Stimulated activated CD4-positive, alpha-beta T cell treated with anti-CD3 and anti-CD28 coated beads, Interleukin-12 subunit alpha, Interleukin-12 subunit beta, amount 100 ng/mL, for 48 hours (primary cell): Measurements from ENCODE around the gene NCOR1.
"Not testable (repeated sequence)": the region's sequence is repeated elsewhere in the genome, so short reads cannot be mapped to it uniquely, and the experiment has no call there.

Source experiments
- DNase-seq, 3 donors: peaks; one replicate each; pipeline ENCODE4 v3.0.0-alpha.2; 2020; ENCODE audit warnings: low read depth in 2 of 3, low spot score in 1 of 3

The NCOR1 gene

DNA sequence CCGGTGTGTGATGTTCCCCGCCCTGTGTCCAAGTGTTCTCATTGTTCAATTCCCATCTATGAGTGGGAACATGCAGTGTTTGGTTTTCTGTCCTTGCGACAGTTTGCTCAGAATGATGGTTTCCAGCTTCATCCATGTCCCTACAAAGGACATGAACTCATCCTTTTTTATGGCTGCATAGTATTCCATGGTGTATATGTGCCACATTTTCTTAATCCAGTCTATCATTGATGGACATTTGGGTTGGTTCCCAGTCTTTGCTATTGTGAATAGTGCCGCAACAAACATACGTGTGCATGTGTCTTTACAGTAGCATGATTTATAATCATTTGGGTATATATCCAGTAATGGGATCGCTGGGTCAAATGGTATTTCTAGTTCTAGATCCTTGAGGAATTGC is 63.0 kb downstream of the NCOR1 start:
- not testable (repeated sequence) for DNase-seq

DNA sequence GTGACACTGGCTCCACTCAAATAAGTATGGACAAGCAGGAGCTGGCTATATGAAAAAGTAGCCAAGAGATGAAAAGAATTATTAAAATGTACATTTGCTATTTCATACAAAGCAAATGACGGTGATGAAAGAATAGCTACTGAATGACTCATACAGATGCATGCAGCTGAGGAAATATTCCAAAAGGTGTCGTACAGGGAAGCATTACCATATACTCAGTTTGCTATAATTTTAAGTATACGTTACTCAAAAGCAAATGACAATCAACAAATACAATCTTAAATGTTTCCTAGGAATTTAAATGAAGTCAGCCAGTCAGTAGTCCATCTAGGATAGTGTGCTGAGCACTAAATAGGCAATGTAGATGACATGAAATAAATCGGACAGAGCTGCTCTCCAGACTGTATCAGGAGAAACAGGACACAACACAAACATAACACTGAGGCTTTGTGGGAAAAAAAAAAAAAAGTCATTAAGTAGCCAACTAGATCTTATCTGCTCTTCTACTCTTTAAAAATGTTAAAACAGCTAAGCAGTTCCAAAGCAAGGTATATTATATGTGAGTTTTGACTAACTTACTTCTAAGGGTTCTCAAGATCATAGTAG is 65.0 kb downstream of the NCOR1 start:
- no peak for DNase-seq

DNA sequence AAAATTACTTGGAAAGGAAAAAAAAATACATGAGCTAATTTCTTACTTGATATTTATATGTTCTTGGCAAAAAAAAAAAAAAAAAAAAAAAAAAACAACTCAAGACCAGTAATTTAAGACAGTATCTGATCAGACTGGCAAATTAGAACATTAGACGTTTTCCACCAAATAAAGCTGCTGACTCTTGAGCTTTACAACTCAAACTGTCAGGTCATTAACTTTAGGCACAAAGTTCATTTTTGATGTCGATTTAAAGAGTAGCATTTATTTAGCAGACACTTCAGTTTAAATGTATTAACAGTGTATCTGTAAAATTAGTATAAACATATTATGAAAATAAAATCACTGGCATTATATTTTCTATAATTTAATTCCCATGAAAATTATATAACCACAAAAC is 66.7 kb downstream of the NCOR1 start:
- DNase-seq: no peak

DNA sequence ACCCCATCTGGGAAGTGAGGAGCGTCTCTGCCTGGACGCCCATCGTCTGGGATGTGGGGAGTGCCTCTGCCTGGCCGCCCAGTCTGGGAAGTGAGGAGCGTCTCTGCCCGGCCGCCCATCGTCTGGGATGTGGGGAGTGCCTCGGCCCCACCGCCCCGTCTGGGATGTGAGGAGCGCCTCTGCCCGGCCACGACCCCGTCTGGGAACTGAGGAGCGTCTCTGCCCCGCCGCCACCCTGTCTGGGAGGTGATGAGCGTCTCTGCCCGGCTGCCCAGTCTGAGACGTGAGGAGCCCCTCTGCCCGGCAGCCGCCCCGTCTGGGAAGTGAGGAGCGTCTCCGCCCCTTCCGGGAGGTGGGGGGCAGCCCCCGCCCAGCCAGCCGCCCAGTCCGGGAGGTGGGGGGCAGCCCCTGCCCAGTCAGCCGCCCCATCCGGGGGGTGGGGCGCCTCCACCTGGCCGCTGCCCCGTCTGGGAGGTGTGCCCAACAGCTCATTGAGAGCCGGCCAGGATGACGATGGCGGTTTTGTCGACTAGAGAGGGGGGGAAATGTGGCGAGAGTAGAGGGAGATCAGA is 69.9 kb downstream of the NCOR1 start:
- DNase-seq: not testable (repeated sequence)

DNA sequence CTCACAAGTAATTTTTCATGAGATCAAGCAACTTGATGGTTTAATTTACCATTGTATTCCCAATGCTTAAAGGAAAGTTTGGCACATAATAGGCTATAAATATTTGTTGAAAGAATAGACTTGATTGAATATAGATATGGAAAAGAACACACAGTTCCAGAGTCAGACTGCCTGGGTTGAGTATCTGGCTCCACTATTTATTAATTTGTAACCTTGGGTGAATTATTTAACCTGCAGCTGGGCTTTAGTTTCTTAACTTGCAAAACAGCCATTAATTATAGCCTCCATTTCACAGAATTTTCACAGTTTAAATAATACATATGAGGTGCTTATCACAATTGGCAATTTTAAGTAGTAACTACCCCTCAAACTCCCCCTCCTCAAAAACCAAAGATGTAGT is 73.6 kb downstream of the NCOR1 start:
- DNase-seq: no peak

DNA sequence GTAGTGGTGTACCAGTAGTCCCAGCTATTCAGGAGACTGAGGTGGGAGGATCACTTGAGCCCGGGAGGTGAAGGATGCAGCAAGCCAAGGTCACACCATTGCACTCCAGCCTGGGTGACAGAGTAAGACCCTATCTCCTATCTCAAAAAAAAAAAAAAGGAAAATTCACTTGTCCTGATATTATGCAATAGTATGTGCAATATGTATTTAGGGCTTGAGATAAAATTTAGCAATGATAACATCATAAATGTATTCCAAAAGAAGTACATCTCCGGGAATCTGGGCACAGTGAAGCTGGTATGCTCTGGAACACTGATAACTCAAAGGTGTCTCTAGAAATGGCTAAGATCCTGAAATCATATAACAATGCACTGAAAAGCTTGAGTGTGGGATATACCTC is 74.5 kb downstream of the NCOR1 start:
- DNase-seq: no peak

DNA sequence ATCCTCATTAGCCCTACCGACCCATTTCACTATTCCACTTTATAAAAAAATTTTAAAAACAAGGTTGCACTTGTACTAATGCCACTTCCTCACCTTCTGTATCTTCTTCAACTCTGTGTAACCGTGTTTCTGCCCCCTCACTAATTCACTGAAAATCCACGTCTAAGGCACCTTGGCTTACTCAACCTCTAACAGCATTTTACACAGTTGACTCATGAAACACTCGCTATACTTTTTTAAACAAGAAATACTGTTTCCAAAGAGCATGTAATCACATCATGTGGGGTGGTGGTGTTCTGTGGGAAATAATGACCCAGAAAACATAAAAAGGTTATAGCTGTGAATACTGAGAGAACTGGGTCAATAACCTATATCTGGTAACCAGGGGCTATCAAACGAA is 79.9 kb downstream of the NCOR1 start:
- DNase-seq: no peak

DNA sequence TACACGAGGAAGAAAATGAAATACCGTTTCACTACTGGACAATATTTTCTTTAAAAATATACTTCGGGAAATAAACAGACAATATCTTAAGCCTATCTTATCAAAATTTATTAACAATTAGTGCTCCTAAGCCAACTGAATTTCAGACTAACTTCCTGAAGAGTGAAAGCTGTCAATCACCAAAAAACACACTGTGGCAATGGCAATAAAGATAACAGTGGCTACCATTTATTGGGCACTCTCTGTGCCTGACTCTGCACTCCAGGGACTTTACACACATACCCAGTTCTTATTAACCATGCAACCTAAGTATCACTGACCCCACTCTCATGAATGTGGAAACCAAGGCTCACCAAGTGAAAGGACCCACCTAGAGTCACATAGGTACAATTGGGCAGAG is 83.7 kb downstream of the NCOR1 start:
- no peak for DNase-seq

DNA sequence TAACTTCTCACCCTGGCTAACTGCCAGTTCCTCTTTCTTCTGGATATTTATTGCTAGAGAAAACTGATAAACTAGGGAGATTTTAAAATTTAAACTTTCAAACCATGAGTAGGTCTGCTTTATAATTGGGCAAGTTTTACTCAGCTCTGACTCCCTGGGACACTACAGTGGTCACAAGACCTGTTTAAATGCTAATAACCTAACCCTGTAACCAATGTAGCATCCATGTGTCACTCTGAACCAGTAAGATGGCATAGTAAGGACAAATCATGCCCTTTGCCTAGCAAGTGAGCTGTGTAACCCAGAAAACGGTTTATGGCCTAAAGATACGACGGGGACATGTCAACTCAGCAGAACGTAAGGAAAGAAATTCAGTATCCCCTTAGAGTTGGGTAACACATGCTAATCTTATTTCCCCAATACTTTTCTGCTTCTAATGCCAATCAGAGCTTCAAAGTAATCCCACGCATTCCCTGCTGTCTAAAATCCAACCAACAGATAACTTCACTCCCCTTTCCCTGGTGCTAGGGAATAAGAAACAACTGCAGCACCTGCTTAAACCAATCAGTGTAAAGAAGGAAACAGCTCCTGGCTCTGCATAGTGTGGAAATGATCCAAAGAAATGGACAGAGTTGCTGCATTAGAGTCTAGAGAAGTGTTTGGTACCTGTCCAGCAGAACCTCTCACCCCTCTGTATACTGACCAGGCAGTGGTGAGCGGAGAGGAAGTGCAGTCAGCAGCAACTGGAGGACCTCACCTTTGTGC is 85.7 kb downstream of the NCOR1 start:
- no peak for DNase-seq

DNA sequence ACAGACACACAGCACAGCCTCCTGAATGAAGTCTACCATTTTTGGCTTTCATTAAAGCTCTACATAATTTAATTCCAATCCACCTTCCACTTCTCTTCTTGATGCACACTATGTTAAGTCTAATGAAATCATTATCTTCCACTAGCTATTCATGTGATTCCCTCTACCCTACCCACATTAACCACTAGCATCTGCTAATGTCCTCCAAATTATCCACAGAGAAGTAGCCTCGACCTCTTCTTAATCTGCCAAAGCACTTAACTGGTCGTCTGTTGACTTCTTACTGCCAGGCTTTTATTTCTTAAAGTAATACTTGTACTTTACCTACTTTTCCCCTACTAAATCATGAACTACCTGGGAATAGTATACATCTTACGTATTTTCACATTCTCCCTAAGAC is 91.8 kb downstream of the NCOR1 start:
- DNase-seq: no peak

DNA sequence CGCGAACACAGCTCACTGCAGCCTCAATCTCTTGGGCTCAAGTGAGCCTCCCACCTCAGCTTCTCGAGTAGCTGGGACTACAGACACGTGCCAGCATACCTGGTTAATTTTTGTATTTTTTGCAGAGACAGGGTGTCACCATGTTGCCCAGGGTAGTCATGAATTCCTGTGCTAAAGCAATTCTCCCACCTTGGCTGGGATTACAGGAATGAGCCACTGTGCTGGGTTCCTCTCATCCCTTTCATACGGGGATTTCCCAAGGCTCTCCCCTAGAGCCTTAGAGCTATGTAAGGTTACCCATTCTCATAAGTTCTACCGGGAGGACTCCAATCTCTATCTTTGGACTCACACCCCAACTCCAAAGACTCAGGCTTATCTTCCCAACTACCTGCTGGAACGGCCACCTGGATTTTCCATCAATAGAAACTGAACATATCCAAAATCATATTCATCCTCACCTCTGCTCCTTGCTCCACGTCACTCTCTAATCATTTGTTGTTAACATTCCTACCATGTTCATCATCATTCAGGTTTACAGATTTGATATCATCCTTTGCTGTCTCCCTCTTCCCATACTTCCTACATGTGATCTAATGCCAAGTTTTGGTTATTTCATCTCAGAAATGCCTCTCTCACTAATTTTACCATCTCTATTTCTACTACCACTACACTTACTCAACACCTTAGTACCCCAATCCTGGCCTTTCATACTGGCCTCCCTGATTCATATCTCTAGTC is 92.5 kb downstream of the NCOR1 start:
- DNase-seq: no peak

DNA sequence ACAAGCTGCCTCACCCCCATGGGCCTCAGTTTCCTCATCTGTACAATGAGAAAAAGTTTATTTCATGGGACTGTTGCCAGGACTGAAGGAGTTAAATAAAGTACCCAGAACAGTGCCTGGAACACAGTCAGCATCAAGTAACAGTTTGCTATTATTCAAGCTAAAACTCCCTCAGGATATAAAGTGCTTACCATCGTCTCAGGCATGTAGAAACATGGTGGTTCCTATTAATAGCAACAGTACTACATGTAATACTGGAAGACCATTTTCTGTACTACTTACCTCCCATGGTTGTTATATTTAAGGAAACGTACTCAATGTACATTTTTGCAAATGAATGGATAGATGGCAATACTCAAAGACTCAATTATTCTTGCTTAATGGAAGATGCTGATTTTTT is 93.4 kb downstream of the NCOR1 start:
- DNase-seq: no peak

DNA sequence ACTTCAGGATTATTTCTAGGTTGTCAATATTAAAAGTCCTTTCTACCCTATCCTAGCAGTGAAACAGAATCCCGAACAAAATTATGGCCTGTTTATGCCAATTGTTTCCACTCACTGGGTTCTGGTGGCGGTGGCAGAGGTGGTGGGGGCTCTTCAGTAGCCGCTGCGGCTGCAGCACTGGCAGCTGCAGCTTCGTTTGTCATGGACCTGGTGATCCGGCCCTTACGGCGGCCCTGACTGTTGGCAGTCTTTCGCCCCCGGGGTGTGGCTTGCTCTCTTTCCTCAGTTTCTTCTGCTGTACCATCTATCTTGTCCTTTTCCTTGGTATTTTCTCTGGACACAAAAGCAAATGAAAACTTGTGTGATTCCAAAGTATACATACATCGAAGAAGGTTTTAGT is 94.4 kb downstream of the NCOR1 start:
- DNase-seq: no peak

DNA sequence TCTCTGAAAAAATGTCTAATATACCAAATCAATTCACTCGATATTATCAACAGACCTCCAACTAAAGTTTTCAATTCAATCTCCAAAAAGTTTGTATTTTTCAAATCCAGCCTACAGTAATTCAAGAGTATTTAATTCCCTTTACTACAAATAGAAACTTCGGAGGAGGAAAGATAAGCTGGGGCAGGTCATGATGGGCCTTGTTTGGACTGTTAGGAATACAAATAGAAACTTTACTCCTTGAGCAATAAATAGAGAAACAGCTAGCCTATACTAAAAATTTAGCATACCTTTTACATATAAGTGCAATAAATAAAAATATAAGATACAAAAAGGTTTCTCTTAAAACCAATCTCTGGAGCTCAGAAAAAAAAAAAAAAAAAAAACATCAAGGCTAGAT is 98.2 kb downstream of the NCOR1 start:
- DNase-seq: no peak

DNA sequence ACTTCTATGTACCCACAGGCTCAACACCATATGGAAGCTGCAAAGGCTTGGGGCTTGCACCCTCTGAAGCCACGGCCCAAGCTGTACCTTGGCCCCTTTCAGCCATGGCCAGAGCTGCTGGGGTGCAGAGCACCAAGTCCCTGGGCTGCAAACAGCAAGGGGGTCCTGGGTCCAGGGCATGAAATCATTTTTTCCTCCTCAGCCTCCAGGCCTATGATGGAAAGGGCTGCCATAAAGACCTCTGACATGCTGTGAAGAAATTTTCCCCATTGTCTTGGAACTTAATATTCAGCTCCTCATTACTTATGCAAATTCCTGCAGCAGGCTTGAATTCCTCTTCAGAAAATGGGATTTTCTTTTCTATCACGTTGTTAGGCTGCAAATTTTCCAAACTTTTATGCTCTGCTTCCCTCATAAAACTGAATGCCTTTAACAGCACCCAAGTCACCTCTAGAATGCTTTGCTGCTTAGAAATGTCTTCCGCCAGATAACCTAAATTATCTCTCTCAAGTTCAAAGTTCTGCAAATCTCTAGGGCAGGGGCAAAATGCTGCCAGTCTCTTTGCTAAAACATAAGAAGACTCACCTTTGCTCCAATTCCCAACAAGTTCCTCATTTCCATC is 100.1 kb downstream of the NCOR1 start:
- not testable (repeated sequence) for DNase-seq

DNA sequence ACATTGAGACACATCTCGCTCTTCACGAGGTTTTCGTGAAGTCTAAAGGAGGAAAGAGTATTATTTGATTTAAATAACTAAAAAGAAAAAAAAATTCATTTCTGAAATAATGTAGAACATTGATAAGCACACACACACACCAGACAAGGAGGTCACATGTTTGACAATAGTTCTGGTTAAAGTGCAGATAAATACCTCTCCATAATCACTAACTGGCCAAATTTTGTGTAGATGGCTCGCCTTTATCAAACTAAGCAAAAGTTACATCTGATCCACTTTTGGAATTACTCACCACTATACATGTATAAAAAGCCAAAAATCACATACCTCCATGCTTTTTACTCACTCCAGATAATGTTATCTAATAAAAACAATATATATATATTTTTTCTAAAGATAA is 106.5 kb downstream of the NCOR1 start:
- DNase-seq: no peak

DNA sequence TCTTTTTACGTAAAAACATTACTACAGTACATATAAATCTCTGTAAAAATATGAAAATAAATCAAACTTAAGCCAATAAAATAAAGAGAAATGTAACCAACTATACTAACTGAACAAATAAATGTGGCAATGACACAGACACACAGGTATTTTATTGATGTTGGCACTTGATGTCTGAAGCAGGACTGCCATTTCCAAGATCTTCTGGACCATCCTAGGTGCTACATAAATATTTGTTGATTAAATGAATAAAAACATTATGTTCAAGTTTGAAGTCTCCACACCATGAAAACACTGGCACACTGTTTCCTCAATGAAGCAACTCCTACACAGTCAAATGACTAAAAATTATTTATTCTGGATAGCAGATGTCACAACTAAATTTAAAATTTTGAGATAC is 106.9 kb downstream of the NCOR1 start:
- no peak for DNase-seq

DNA sequence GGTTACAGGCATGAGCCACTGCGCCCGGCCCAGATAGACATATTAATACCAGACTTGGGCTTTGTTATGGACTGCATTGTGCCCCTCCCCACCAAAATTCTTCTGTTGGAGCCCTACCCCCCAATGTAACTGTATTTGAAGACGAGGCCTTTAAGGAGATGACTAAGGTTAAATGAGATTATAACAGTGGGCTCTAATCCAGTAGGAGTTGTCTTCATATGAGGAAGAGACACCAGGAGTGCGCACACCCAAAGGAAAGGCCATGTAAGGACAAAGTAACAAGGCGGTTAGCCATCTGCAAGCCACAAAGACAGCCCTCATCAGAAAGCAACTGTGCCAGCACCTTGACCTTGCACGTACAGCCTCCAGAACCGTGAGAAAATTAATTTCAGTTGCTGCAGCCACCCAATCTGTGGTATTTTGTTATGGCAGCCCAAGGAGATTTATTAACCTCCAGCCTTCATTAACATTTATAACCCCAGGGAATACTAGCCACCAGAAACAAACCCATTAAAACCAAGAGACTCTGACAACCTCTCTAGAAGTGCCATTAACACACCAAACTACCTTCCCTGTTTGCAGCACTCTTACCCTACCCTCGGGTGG is 108.1 kb downstream of the NCOR1 start:
- no peak for DNase-seq

DNA sequence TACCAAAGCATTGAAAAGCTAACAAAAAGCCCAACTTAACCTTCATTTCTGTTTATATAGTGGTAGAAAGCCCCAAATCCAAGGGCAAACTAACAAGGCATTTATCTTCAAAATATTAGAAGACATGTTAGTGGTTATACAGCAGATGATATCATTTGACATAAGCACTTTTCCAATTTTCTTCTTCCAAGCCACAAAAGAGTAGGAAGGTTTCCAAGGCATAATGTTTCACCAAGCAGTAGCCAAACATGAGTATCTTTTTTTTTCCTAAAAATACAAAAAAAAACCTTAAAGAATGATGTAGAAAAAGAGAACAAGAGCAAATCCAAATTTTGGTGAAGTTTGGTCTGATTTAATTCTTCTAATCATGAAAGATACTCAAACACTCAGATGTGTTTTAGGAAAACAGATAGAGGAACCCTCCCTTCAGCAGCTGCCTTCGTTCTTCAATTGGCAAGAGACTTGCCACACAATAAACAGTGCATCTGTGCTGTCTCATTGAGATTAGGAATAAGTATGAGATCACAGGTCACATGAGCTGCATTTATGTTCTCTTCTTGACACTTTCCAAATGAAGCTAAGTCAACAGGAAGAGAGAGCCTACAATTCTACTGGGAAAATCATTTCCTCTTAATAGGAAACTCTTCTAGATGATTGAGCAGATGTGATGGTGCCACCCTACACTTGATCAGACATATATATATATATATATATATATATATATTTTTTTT is 109.0 kb downstream of the NCOR1 start:
- DNase-seq: no peak

DNA sequence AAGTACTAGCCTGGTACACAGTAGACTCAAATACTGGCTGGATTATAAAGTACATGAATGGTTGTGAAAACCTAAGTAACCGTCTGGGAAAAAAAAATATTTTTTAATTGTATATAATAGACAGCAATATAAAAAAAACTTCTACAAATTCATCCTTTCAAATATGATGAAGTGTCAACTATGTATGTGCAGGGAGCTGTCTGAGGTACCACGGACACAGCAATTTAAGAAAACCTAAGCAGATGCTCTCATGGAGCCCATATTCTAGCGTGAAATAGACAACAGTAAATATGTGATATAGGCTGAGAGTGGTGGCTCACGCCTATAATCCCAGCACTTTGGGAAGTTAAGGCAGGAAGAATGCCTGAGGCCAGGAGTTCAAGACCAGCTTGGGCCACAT is 111.1 kb downstream of the NCOR1 start:
- no peak for DNase-seq

DNA sequence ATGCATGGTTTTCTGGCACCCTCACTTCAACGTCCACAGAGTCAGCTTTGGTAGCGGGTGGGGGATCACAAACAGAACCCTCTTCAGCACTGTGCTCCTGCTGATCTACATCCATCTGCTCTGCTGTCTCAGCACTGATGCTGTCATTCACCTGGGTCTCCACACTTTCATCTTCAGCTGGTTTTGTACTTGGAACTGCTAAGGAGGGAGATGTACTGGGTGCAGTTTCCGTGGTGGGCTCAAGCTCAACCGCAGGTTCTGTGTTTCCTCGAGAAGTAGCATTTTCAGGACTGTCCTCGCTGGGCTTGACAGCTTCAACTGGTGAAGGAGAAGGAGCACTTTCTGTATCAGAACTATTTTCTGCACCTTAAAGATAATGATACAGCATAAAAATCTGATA is 113.9 kb downstream of the NCOR1 start:
- no peak for DNase-seq
